Activated CD8-positive, alpha-beta memory T cell treated with anti-CD3 and anti-CD28 coated beads, Interleukin-2, amount 50 U/mL, for 48 hours (primary cell): ENCODE results near the gene CNTFR.

ENCODE experiments used
- DNase-seq: peaks from one replicate; pipeline ENCODE4 v3.0.0-alpha.2; 2020

CNTFR gene

GRCh38 chr9:34570809-34571480, 18.6 kb downstream of the CNTFR start:
- DNase-seq = no peak

- no peak for DNase-seq
Measured at GRCh38 chr9:34570376-34570775, 19.1 kb downstream of the CNTFR start.

GRCh38 chr9:34568774-34569173, 20.8 kb downstream of the CNTFR start:
- no peak for DNase-seq

GRCh38 chr9:34568133-34568532, 21.4 kb downstream of the CNTFR start:
- no peak for DNase-seq

GRCh38 chr9:34566972-34567371, 22.6 kb downstream of the CNTFR start:
- DNase-seq = no peak

GRCh38 chr9:34566322-34566721, 23.2 kb downstream of the CNTFR start:
- no peak for DNase-seq

- no peak for DNase-seq
Measured at GRCh38 chr9:34565856-34566255, 23.7 kb downstream of the CNTFR start.

- DNase-seq = no peak
Measured at GRCh38 chr9:34564617-34565016, 24.9 kb downstream of the CNTFR start.

- no peak for DNase-seq
Measured at GRCh38 chr9:34563262-34563661, 26.3 kb downstream of the CNTFR start.

- peak; percentile 77 for DNase-seq
Measured at GRCh38 chr9:34562135-34562745, 27.3 kb downstream of the CNTFR start.

GRCh38 chr9:34560599-34561214, 28.8 kb downstream of the CNTFR start:
- no peak for DNase-seq

GRCh38 chr9:34559624-34560455, 29.7 kb downstream of the CNTFR start:
- no peak for DNase-seq

- DNase-seq = no peak
Measured at GRCh38 chr9:34558919-34559623, 30.5 kb downstream of the CNTFR start.

- no peak for DNase-seq
Measured at GRCh38 chr9:34558364-34558763, 31.2 kb downstream of the CNTFR start.

- DNase-seq = no peak
Measured at GRCh38 chr9:34557426-34558321, 31.9 kb downstream of the CNTFR start.

- DNase-seq = no peak
Measured at GRCh38 chr9:34556949-34557348, 32.6 kb downstream of the CNTFR start.

GRCh38 chr9:34555936-34556525, 33.5 kb downstream of the CNTFR start:
- no peak for DNase-seq

GRCh38 chr9:34555500-34555899, 34.0 kb downstream of the CNTFR start:
- DNase-seq = no peak

GRCh38 chr9:34555002-34555348, 34.5 kb downstream of the CNTFR start:
- no peak for DNase-seq

GRCh38 chr9:34554211-34555001, 35.1 kb downstream of the CNTFR start:
- no peak for DNase-seq
